BE2C (cell line): ENCODE results near the gene RPRD1A.
"Not testable (repeated sequence)": the region's sequence is repeated elsewhere in the genome, so short reads cannot be mapped to it uniquely, and the experiment has no call there.

Source experiments
- DNase-seq: peaks from one replicate; pipeline ENCODE4 v3.0.0-alpha.2; 2020
- H3K27me3 ChIP-seq: fragments of 250-450 bp; sonication (Bioruptor Pico); 2 replicates; pipeline ENCODE4 v1.5.1; 2020; ENCODE audit warnings: mild to moderate bottlenecking
- H3K36me3 ChIP-seq: fragments of 250-450 bp; sonication (Bioruptor Pico); 2 replicates; pipeline ENCODE4 v1.5.1; 2020; ENCODE audit warnings: mild to moderate bottlenecking
- H3K4me1 ChIP-seq: fragments of 250-450 bp; sonication (Bioruptor Pico); 2 replicates; pipeline ENCODE4 v1.5.1; 2020
- H3K4me3 ChIP-seq: 2 replicates; pipeline ENCODE4 v1.5.1; 2011; ENCODE audit warnings: low read depth, low read length
- H3K9me3 ChIP-seq: fragments of 250-450 bp; sonication (Bioruptor Pico); 2 replicates; pipeline ENCODE4 v1.5.1; 2020
- CTCF ChIP-seq: IDR thresholded peaks from 2 replicates; pipeline ENCODE4 v1.5.1; 2012; ENCODE audit warnings: mild to moderate bottlenecking, low read depth, low read length

RPRD1A gene

GRCh38 chr18:36028859-36029258 lies 38.5 kb downstream of the RPRD1A start:
- Histone ChIP-seq H3K4me1 (no peaks in the 10 kb centered on the region), H3K9me3 (no peaks in the 10 kb centered on the region), H3K27me3 (no peaks in the 10 kb centered on the region), H3K36me3 (no peaks in the 10 kb centered on the region), H3K4me3 (no peak overlapping the region)
- no peak for DNase-seq
- TF ChIP-seq CTCF: no peak

GRCh38 chr18:36025025-36025424 lies 42.3 kb downstream of the RPRD1A start:
- no peaks in the 10 kb centered on the region for H3K27me3 ChIP-seq
- H3K4me3 ChIP-seq: no peak overlapping the region
- peaks cover 2% of the 10 kb centered on the region; the same call in 1 of the 2 replicates for H3K4me1 ChIP-seq
- H3K9me3 ChIP-seq: no peaks in the 10 kb centered on the region
- no peak for DNase-seq
- no peak for TF ChIP-seq CTCF
- H3K36me3 ChIP-seq: no peaks in the 10 kb centered on the region

GRCh38 chr18:36024241-36024640 lies 43.1 kb downstream of the RPRD1A start:
- not testable (repeated sequence) for H3K36me3 ChIP-seq, H3K4me3 ChIP-seq

GRCh38 chr18:36023336-36023735 lies 44.0 kb downstream of the RPRD1A start:
- no peak for DNase-seq
- Histone ChIP-seq H3K27me3 (no peaks in the 10 kb centered on the region), H3K9me3 (no peaks in the 10 kb centered on the region), H3K4me3 (no peak overlapping the region), H3K36me3 (no peaks in the 10 kb centered on the region), H3K4me1 (peaks cover 6% of the 10 kb centered on the region; the same call in 1 of the 2 replicates)
- TF ChIP-seq CTCF: no peak

More at GRCh38 chr18:36024241-36024640, 43.1 kb downstream of the RPRD1A start:
- DNase-seq, H3K27me3 ChIP-seq, H3K4me1 ChIP-seq, H3K9me3 ChIP-seq: not testable (repeated sequence)

- no peak overlapping the region for H3K4me3 ChIP-seq
- H3K4me1 ChIP-seq: peaks cover 9% of the 10 kb centered on the region; the same call in 1 of the 2 replicates
- no peaks in the 10 kb centered on the region for H3K27me3 ChIP-seq
- no peaks in the 10 kb centered on the region for H3K9me3 ChIP-seq
- H3K36me3 ChIP-seq: no peaks in the 10 kb centered on the region
- no peak for TF ChIP-seq CTCF
- no peak for DNase-seq
These were observed 47.1 kb downstream of the RPRD1A start for GRCh38 chr18:36020174-36020711.

GRCh38 chr18:36017232-36017631 lies 50.1 kb downstream of the RPRD1A start:
- Histone ChIP-seq H3K9me3 (no peaks in the 10 kb centered on the region), H3K27me3 (no peaks in the 10 kb centered on the region), H3K36me3 (no peaks in the 10 kb centered on the region), H3K4me1 (peaks cover 9% of the 10 kb centered on the region; the same call in 1 of the 2 replicates), H3K4me3 (peak overlapping the region; percentile 11; the same call in 1 of the 2 replicates)
- DNase-seq: peak; percentile 16
- TF ChIP-seq CTCF: no peak
